Osteocyte (in vitro differentiated cells): Measurements from ENCODE around the gene NSMCE3. TPM values are rescaled to one million over a fixed set of nuclear protein-coding genes. Genes with fewer than 3 reads are reported as not detected.

Experiments used
- DNase-seq: peaks from one replicate; pipeline ENCODE4 v3.0.0; 2021; ENCODE audit warnings: mixed read lengths; ENCODE audit not compliant: unreplicated experiment; ENCODE audit errors: extremely low spot score
- H3K27ac Mint-ChIP-seq: one replicate; pipeline ENCODE4 v1.8.0; 2021; ENCODE audit warnings: mild to moderate bottlenecking, mixed read lengths; ENCODE audit not compliant: unreplicated experiment
- H3K27me3 Mint-ChIP-seq: one replicate; pipeline ENCODE4 v1.8.0; 2021; ENCODE audit warnings: mixed read lengths; ENCODE audit not compliant: unreplicated experiment
- H3K36me3 Mint-ChIP-seq: one replicate; pipeline ENCODE4 v1.8.0; 2021; ENCODE audit warnings: mixed read lengths; ENCODE audit not compliant: unreplicated experiment
- H3K4me1 Mint-ChIP-seq: one replicate; pipeline ENCODE4 v1.8.0; 2021; ENCODE audit warnings: mixed read lengths; ENCODE audit not compliant: unreplicated experiment
- H3K4me3 Mint-ChIP-seq: one replicate; pipeline ENCODE4 v1.8.0; 2021; ENCODE audit warnings: mild to moderate bottlenecking, moderate library complexity, mixed read lengths; ENCODE audit not compliant: unreplicated experiment
- H3K9me3 Mint-ChIP-seq: one replicate; pipeline ENCODE4 v1.8.0; 2021; ENCODE audit warnings: mixed read lengths; ENCODE audit not compliant: unreplicated experiment
- total RNA-seq: library from RNA; stranded (reverse); gene quantifications from 2 replicates; pipeline ENCODE4 v1.2.1, GENCODE V29; 2021
- TF ChIP-seq, protein P1 (sequence below): fragments of 200-600 bp; sonication (generic); IDR thresholded peaks from 2 replicates; pipeline ENCODE4 v1.5.0; 2021; ENCODE audit warnings: antibody characterized with exemption, mild to moderate bottlenecking, moderate library complexity

NSMCE3 gene
- total RNA-seq, 1 donor from 2014 or later, result 9.9 TPM

DNA sequence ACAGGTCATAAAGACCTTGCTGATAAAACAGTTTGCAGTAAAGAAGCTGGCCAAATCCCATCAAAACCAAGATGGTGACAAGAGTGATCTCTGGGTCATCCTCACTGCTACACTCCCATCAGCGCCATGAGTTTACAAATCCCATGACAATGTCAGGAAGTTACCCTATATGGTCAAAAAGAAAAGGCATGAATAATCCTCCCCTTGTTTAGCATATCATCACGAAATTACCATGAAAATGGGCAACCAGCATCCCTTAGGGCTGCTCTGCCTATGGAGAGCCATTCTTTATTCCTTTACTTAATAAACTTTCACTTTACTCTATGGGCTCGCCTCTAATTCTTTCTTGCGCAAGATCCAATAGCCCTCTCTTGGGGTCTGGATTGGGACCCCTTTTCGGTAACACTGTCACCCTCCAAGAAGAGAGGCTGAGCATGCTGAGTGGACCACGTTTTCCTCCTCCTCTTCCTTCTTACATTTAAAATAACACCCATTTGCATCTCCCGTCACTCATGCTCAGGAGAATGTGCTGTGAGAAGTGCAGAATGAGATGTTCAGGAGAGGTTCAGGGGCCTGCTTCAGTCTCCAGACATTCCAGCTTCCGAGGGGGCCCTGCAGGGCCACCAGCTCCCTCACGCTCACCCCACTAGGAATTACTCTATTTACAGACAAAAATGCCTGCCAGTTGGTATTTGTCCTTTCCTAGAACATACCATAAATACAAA is 47.3 kb downstream of the NSMCE3 start:
- no peak for DNase-seq
- Mint-ChIP-seq H3K4me3 (no peak overlapping the region), H3K4me1 (no peaks in the 10 kb centered on the region), H3K27ac (no peak overlapping the region), H3K27me3 (peaks cover 10% of the 10 kb centered on the region), H3K9me3 (no peaks in the 10 kb centered on the region), H3K36me3 (no peaks in the 10 kb centered on the region)
- TF ChIP-seq, protein P1, sequence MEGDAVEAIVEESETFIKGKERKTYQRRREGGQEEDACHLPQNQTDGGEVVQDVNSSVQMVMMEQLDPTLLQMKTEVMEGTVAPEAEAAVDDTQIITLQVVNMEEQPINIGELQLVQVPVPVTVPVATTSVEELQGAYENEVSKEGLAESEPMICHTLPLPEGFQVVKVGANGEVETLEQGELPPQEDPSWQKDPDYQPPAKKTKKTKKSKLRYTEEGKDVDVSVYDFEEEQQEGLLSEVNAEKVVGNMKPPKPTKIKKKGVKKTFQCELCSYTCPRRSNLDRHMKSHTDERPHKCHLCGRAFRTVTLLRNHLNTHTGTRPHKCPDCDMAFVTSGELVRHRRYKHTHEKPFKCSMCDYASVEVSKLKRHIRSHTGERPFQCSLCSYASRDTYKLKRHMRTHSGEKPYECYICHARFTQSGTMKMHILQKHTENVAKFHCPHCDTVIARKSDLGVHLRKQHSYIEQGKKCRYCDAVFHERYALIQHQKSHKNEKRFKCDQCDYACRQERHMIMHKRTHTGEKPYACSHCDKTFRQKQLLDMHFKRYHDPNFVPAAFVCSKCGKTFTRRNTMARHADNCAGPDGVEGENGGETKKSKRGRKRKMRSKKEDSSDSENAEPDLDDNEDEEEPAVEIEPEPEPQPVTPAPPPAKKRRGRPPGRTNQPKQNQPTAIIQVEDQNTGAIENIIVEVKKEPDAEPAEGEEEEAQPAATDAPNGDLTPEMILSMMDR, result no peak

DNA sequence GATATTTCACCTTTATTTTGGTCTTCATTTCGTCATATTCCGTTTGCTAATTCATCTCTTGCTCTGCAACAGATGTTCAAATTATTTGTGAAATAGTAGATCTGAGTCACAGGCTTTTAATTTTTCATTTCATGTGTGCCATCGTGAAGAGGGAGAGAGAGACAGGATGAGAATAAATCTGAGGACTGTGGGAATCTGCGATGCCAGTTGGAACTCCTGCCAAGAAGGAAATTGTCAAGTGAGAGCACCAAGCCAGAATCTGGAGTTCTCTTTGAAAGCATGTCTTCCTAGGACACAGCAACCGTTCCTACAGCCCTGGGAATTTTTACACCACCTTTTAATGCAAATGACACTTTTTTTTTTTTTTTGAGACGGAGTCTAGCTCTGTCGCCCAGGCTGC is 48.8 kb downstream of the NSMCE3 start:
- H3K27me3 Mint-ChIP-seq, result peaks cover 4% of the 10 kb centered on the region
- H3K4me1 Mint-ChIP-seq, result no peaks in the 10 kb centered on the region
- H3K4me3 Mint-ChIP-seq, result no peak overlapping the region
- H3K9me3 Mint-ChIP-seq, result no peaks in the 10 kb centered on the region
- TF ChIP-seq, protein P1, result no peak
- H3K36me3 Mint-ChIP-seq, result no peaks in the 10 kb centered on the region
- DNase-seq, result no peak
- H3K27ac Mint-ChIP-seq, result no peak overlapping the region

DNA sequence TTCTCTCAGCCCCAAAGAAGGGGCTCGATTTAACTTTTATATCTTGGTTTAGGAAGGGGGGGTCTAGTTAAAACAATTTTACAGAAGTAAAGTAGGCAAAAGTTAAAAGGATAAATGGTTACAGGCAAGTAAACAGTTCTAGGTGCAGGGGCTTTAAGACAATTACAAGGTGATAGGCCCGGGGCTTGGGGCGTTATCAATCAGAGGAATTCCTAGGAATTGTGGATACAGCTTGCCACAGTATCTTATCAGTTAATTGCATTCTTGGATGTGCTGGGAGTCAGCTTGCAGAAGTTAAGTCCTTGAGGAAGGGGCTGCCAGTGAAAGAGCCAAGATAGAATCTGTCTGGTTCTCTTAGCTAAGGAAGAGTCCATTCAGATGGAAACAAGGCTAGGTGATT is 52.7 kb downstream of the NSMCE3 start:
- no peak for DNase-seq
- no peak overlapping the region for H3K4me3 Mint-ChIP-seq
- TF ChIP-seq, protein P1, result no peak
- H3K27me3 Mint-ChIP-seq, result peaks cover 13% of the 10 kb centered on the region
- no peak overlapping the region for H3K27ac Mint-ChIP-seq
- H3K9me3 Mint-ChIP-seq, result peaks cover 6% of the 10 kb centered on the region
- no peaks in the 10 kb centered on the region for H3K36me3 Mint-ChIP-seq
- no peaks in the 10 kb centered on the region for H3K4me1 Mint-ChIP-seq
